Panc1 (cell line): ENCODE results near the gene RAI1.

Source experiments
- POLR2AphosphoS5 ChIP-seq: IDR thresholded peaks from 2 replicates; pipeline ENCODE4 v1.6.1; 2012; ENCODE audit warnings: mild to moderate bottlenecking, low read depth, low read length, moderate library complexity
- SIN3A ChIP-seq: IDR thresholded peaks from 2 replicates; pipeline ENCODE4 v1.6.1; 2012; ENCODE audit warnings: low read depth, mild to moderate bottlenecking, low read length, moderate library complexity, borderline replicate concordance; ENCODE audit not compliant: insufficient read depth
- TF ChIP-seq, protein P1 (sequence below): fragments of 450-650 bp; IDR thresholded peaks from 2 replicates; pipeline ENCODE4 v1.5.1; 2017; ENCODE audit warnings: mild to moderate bottlenecking
- TF ChIP-seq, protein P2 (sequence below), 2 experiments: IDR thresholded peaks; 2 replicates each; pipeline ENCODE4 v1.6.1; 2011 to 2012; ENCODE audit warnings: low read depth in 2 of 2, control low read depth in 1 of 2, low read length in 1 of 2, mild to moderate bottlenecking in 1 of 2, moderate library complexity in 1 of 2; ENCODE audit not compliant: insufficient read depth in 1 of 2

DNA sequence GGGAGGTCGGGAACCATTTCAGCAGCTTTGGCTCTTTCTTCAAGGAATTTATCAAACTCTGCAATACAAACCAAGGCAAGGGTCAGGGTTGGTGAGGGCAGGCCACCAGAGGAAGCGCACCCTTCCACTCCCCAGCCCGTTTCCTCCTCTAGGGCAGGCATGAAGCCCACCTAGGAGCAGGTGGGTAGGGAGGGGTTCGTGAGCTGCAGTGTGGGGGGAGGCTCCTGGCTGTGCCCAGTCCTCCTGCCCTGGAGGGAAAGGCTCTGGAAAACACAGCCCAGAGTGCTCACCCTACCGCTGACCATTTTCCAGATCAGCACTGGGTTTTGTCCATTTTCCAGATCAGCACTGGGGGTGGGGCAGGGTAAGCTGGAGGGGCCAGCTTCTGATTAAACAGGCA, 166.5 kb downstream of the RAI1 start:
- TF ChIP-seq, protein P1, sequence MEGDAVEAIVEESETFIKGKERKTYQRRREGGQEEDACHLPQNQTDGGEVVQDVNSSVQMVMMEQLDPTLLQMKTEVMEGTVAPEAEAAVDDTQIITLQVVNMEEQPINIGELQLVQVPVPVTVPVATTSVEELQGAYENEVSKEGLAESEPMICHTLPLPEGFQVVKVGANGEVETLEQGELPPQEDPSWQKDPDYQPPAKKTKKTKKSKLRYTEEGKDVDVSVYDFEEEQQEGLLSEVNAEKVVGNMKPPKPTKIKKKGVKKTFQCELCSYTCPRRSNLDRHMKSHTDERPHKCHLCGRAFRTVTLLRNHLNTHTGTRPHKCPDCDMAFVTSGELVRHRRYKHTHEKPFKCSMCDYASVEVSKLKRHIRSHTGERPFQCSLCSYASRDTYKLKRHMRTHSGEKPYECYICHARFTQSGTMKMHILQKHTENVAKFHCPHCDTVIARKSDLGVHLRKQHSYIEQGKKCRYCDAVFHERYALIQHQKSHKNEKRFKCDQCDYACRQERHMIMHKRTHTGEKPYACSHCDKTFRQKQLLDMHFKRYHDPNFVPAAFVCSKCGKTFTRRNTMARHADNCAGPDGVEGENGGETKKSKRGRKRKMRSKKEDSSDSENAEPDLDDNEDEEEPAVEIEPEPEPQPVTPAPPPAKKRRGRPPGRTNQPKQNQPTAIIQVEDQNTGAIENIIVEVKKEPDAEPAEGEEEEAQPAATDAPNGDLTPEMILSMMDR: no peak
- TF ChIP-seq, protein P2, sequence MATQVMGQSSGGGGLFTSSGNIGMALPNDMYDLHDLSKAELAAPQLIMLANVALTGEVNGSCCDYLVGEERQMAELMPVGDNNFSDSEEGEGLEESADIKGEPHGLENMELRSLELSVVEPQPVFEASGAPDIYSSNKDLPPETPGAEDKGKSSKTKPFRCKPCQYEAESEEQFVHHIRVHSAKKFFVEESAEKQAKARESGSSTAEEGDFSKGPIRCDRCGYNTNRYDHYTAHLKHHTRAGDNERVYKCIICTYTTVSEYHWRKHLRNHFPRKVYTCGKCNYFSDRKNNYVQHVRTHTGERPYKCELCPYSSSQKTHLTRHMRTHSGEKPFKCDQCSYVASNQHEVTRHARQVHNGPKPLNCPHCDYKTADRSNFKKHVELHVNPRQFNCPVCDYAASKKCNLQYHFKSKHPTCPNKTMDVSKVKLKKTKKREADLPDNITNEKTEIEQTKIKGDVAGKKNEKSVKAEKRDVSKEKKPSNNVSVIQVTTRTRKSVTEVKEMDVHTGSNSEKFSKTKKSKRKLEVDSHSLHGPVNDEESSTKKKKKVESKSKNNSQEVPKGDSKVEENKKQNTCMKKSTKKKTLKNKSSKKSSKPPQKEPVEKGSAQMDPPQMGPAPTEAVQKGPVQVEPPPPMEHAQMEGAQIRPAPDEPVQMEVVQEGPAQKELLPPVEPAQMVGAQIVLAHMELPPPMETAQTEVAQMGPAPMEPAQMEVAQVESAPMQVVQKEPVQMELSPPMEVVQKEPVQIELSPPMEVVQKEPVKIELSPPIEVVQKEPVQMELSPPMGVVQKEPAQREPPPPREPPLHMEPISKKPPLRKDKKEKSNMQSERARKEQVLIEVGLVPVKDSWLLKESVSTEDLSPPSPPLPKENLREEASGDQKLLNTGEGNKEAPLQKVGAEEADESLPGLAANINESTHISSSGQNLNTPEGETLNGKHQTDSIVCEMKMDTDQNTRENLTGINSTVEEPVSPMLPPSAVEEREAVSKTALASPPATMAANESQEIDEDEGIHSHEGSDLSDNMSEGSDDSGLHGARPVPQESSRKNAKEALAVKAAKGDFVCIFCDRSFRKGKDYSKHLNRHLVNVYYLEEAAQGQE (IDR thresholded peaks at IDR 0.05; ENCODE audit: insufficient read depth in 1 of 2, low read depth in 2 of 2, low read length in 1 of 2): no peak
- TF ChIP-seq POLR2AphosphoS5 (no peak), SIN3A (no peak)
